ENCODE measurements around the gene TRIP6. TPM values are rescaled to one million over a fixed set of nuclear protein-coding genes. Genes with fewer than 3 reads are reported as not detected.

Gene TRIP6
- polyA plus RNA-seq, 4 donors, result 3.4 to 35.7 (median 16.7) TPM

GRCh38 chr7:100893318-100893895 is 26.2 kb downstream of the TRIP6 start:
- WGBS, 3 donors, result 85 to 90% (median 87%) methylated on average over 21 to 32 of the region's 32 CpGs
- no peak overlapping the region for H3K27ac ChIP-seq (ENCODE audit: low read depth in 1 of 3, low read length in 2 of 3)
- FAIRE-seq (no peak), DNase-seq (no peak)
- no peak overlapping the region for H3K4me3 ChIP-seq (ENCODE audit: low read depth in 1 of 3, low read length in 3 of 3)
- H3K27me3 ChIP-seq (ENCODE audit: control insufficient read depth in 3 of 3, insufficient read depth in 3 of 3, low read length in 3 of 3), result peaks cover 0 to 31% (median 3%) of the 10 kb centered on the region in 3 donors
- peaks cover 0 to 17% (median 0%) of the 10 kb centered on the region in 3 donors for H3K36me3 ChIP-seq (ENCODE audit: control insufficient read depth in 3 of 3, insufficient read depth in 2 of 3, low read depth in 1 of 3, low read length in 3 of 3)
- no peaks in the 10 kb centered on the region for H3K9me3 ChIP-seq (ENCODE audit: control insufficient read depth in 2 of 2, insufficient read depth in 1 of 2, low read depth in 1 of 2, low read length in 1 of 2)
- H3K4me1 ChIP-seq (ENCODE audit: control insufficient read depth in 3 of 3, insufficient read depth in 2 of 3, low read depth in 1 of 3, low read length in 2 of 3), result peaks cover 0 to 53% (median 2%) of the 10 kb centered on the region in 3 donors

DNA sequence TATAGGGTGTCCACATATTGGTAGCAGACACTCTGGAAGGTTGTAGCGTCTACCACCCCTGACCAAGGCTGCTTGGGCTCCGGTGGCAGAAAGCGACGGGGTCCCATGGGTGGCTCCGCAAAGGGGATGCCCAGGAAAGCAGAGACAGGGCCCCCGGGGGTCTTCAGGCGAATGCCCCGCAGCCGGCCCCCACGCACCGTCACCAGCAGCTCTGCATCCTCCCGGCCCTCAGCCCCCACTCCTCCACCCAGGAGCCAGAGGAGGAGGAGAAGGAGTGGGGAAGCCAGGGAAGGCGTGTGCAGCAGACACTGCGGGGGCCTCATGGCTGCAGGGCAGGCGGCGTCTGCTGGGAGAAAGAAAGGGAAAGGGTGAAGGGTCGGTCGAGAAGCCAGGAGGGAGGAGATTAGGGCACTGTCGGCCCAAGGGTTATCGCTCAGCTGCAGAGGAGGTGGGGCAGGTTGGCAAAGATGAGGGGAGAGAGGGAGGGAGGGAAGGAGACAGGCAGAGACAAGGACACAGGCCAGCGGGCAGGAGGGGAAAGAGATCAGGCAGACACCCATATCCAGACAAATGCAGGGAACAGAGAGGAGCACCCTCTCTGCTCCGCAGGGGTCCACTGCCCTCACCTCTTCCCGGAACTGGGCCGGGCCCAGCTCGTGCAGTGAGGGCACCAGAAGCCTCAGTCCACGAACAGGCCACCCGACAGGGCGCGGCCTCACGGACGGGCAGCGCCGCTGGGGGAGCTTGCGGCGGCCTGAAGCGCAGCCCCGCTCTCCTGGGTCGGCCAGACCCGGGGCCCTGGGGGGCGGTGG is 26.9 kb downstream of the TRIP6 start:
- WGBS, 3 donors, result 31 to 44% (median 42%) methylated on average over 34 to 40 of the region's 40 CpGs
- Histone ChIP-seq H3K27ac (ENCODE audit: low read depth in 1 of 3, low read length in 2 of 3) (no peak overlapping the region), H3K9me3 (ENCODE audit: control insufficient read depth in 2 of 2, insufficient read depth in 1 of 2, low read depth in 1 of 2, low read length in 1 of 2) (no peaks in the 10 kb centered on the region), H3K27me3 (ENCODE audit: control insufficient read depth in 3 of 3, insufficient read depth in 3 of 3, low read length in 3 of 3) (peaks cover 0 to 31% (median 3%) of the 10 kb centered on the region in 3 donors), H3K4me3 (ENCODE audit: low read depth in 1 of 3, low read length in 3 of 3) (peak overlapping the region in 2 of 3 donors; percentile 54 to 63), H3K36me3 (ENCODE audit: control insufficient read depth in 3 of 3, insufficient read depth in 2 of 3, low read depth in 1 of 3, low read length in 3 of 3) (peaks cover 0 to 10% (median 0%) of the 10 kb centered on the region in 3 donors), H3K4me1 (ENCODE audit: control insufficient read depth in 3 of 3, insufficient read depth in 2 of 3, low read depth in 1 of 3, low read length in 2 of 3) (peaks cover 0 to 48% (median 2%) of the 10 kb centered on the region in 3 donors)
- FAIRE-seq (no peak), DNase-seq (no peak)

DNA sequence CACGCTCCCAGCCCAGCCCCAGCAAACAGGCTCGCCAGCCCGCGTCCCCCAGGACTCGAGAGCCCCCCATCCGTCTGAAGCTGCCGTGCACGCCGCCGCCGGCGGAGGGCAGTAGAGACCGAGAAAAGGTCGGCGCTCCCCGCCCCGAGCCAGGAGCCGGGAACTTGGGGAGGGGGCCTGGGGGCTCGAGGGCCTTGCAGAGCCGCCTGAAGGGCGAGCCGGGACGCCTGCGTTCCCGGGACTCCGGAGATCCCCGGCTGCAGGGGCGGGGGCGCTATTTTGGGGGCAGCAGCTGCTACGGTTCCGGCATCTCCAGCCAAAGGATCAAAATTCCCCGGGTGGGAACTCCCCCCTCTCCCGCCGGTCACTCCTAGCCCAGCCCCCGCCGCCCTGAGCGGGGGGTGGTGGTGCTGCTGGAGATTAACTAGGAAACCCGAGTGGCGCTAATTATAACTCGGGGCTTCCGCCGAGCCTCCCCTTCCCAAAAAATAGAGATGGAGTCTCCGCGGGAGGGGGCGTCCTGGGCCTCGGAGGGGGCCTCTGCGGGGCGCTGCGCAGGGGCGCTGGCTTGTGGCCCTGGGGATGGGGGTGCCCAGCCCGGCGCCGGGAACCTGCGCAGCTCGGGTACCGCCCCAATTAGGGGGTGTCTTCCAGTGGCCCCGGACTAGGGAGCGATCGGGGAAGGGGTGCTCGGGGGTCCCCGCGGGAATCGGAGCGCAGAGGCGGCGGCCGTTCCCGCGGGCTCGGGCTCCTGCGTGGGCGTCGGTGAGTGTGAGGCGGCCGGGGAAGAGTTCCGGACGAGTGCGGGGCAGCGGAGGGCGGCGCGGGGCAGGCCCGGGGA is 27.9 kb downstream of the TRIP6 start:
- FAIRE-seq (no peak), DNase-seq (peak; percentile 31 to 65)
- Histone ChIP-seq H3K27me3 (ENCODE audit: control insufficient read depth in 3 of 3, insufficient read depth in 3 of 3, low read length in 3 of 3) (peaks cover 0 to 31% (median 3%) of the 10 kb centered on the region in 3 donors), H3K27ac (ENCODE audit: low read depth in 1 of 3, low read length in 2 of 3) (peak overlapping the region in 1 of 3 donors; percentile 42), H3K36me3 (ENCODE audit: control insufficient read depth in 3 of 3, insufficient read depth in 2 of 3, low read depth in 1 of 3, low read length in 3 of 3) (peaks cover 0 to 9% (median 0%) of the 10 kb centered on the region in 3 donors), H3K4me1 (ENCODE audit: control insufficient read depth in 3 of 3, insufficient read depth in 2 of 3, low read depth in 1 of 3, low read length in 2 of 3) (peaks cover 0 to 46% (median 2%) of the 10 kb centered on the region in 3 donors), H3K4me3 (ENCODE audit: low read depth in 1 of 3, low read length in 3 of 3) (peak overlapping the region in 2 of 3 donors; percentile 54 to 63), H3K9me3 (ENCODE audit: control insufficient read depth in 2 of 2, insufficient read depth in 1 of 2, low read depth in 1 of 2, low read length in 1 of 2) (peaks cover 0 to 3% of the 10 kb centered on the region in 2 donors)
- 1% methylated on average over 70 to 83 of the region's 83 CpGs for WGBS, 3 donors

GRCh38 chr7:100895701-100895955 is 28.4 kb downstream of the TRIP6 start, which contains the start of gene ACHE:
ACHE (minus strand) TSS chr7:100895888; CDS start chr7:100894232, 1,656 bp downstream.
- peak in 1 of 2 donors; percentile 61 for DNase-seq
- Histone ChIP-seq H3K27ac (ENCODE audit: low read depth in 1 of 3, low read length in 2 of 3) (peak within 1 kb of the TSS; percentile 3 to 91 (median 72)), H3K36me3 (ENCODE audit: control insufficient read depth in 3 of 3, insufficient read depth in 2 of 3, low read depth in 1 of 3, low read length in 3 of 3) (peaks cover 0 to 9% (median 0%) of the 10 kb centered on the region in 3 donors), H3K27me3 (ENCODE audit: control insufficient read depth in 3 of 3, insufficient read depth in 3 of 3, low read length in 3 of 3) (peaks cover 0 to 31% (median 3%) of the 10 kb centered on the region in 3 donors), H3K4me1 (ENCODE audit: control insufficient read depth in 3 of 3, insufficient read depth in 2 of 3, low read depth in 1 of 3, low read length in 2 of 3) (peaks cover 0 to 40% (median 2%) of the 10 kb centered on the region in 3 donors), H3K9me3 (ENCODE audit: control insufficient read depth in 2 of 2, insufficient read depth in 1 of 2, low read depth in 1 of 2, low read length in 1 of 2) (peaks cover 0 to 3% of the 10 kb centered on the region in 2 donors), H3K4me3 (ENCODE audit: low read depth in 1 of 3, low read length in 3 of 3) (peak within 1 kb of the TSS in 2 of 3 donors; percentile 54 to 63)
- FAIRE-seq, result no peak
- 0% methylated on average over 7 to 32 of the region's 32 CpGs; no CpG with 5 or more reads in 1 of the 3 donors for WGBS, 3 donors

- Histone ChIP-seq H3K9me3 (ENCODE audit: control insufficient read depth in 2 of 2, insufficient read depth in 1 of 2, low read depth in 1 of 2, low read length in 1 of 2) (peaks cover 0 to 3% of the 10 kb centered on the region in 2 donors), H3K4me1 (ENCODE audit: control insufficient read depth in 3 of 3, insufficient read depth in 2 of 3, low read depth in 1 of 3, low read length in 2 of 3) (peaks cover 0 to 40% (median 2%) of the 10 kb centered on the region in 3 donors), H3K27me3 (ENCODE audit: control insufficient read depth in 3 of 3, insufficient read depth in 3 of 3, low read length in 3 of 3) (peaks cover 0 to 26% (median 3%) of the 10 kb centered on the region in 3 donors), H3K36me3 (ENCODE audit: control insufficient read depth in 3 of 3, insufficient read depth in 2 of 3, low read depth in 1 of 3, low read length in 3 of 3) (peaks cover 0 to 9% (median 0%) of the 10 kb centered on the region in 3 donors), H3K27ac (ENCODE audit: low read depth in 1 of 3, low read length in 2 of 3) (peak overlapping the region; percentile 3 to 91 (median 72)), H3K4me3 (ENCODE audit: low read depth in 1 of 3, low read length in 3 of 3) (peak overlapping the region in 2 of 3 donors; percentile 23 to 63)
- DNase-seq (peak; percentile 77 to 86), FAIRE-seq (no peak)
- WGBS, 3 donors, result 2 to 4% (median 3%) methylated on average over 43 to 54 of the region's 54 CpGs
Measured at GRCh38 chr7:100895956-100896731, 29.0 kb downstream of the TRIP6 start.

- Histone ChIP-seq H3K4me3 (ENCODE audit: low read depth in 1 of 3, low read length in 3 of 3) (peak overlapping the region; percentile 5 to 63 (median 13)), H3K4me1 (ENCODE audit: control insufficient read depth in 3 of 3, insufficient read depth in 2 of 3, low read depth in 1 of 3, low read length in 2 of 3) (peaks cover 0 to 45% (median 2%) of the 10 kb centered on the region in 3 donors), H3K36me3 (ENCODE audit: control insufficient read depth in 3 of 3, insufficient read depth in 2 of 3, low read depth in 1 of 3, low read length in 3 of 3) (peaks cover 0 to 9% (median 0%) of the 10 kb centered on the region in 3 donors), H3K9me3 (ENCODE audit: control insufficient read depth in 2 of 2, insufficient read depth in 1 of 2, low read depth in 1 of 2, low read length in 1 of 2) (peaks cover 0 to 3% of the 10 kb centered on the region in 2 donors), H3K27me3 (ENCODE audit: control insufficient read depth in 3 of 3, insufficient read depth in 3 of 3, low read length in 3 of 3) (peaks cover 0 to 19% (median 3%) of the 10 kb centered on the region in 3 donors), H3K27ac (ENCODE audit: low read depth in 1 of 3, low read length in 2 of 3) (peak overlapping the region; percentile 27 to 91 (median 87))
- FAIRE-seq, result no peak
- peak; percentile 64 to 84 for DNase-seq
- 1 to 2% (median 2%) methylated on average over 42 to 95 of the region's 95 CpGs for WGBS, 3 donors
Measured at GRCh38 chr7:100896732-100897608, 29.8 kb downstream of the TRIP6 start.
